NCI-H128 (cell line): ENCODE measurements around the gene ZDHHC17.

ENCODE experiments used
- DNase-seq: peaks from one replicate; lab custom pipeline; 2025; ENCODE audit not compliant: unreplicated experiment; lab: John Stamatoyannopoulos, UW

The ZDHHC17 gene

DNA sequence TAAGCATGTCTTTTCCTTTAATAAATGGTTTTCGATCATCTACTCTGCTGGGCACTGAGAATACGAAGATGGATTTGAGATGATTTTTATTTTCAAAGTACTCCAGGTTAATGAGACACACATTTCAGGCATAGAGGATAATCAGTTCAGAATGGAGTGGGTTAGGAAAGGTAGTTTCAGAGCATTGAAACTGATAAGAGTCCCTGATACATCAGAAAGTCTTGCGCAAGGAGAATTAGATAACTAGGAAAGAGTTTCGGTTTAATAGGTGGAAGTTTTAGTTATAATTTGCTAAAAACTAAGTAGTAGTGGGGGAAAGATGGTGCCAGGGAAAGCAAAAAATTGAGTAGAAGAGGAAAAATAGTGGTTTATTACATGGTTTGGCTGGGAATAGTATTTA, 50.1 kb downstream of the ZDHHC17 start:
- no peak for DNase-seq

GRCh38 chr12:76820888-76821482, 57.1 kb downstream of the ZDHHC17 start:
- no peak for DNase-seq

DNA sequence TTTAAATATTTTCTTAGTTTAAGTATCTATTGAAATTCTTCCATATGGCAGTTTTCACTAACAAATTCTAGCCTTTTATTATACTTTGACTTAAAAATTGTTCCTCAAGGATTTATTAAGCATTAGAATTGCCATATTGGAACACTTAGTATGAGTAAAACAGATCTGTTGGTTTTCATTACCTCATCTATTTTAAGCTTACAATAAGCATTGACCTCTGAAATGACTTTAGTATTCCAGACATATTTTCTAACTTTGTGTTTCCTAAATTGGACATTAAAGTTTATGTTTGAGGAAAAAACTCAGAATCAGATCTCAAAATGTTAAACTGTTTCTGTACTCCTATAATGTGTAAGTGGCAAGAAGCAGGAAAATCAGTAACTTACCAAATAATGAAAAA, 66.5 kb downstream of the ZDHHC17 start:
- DNase-seq: no peak

DNA sequence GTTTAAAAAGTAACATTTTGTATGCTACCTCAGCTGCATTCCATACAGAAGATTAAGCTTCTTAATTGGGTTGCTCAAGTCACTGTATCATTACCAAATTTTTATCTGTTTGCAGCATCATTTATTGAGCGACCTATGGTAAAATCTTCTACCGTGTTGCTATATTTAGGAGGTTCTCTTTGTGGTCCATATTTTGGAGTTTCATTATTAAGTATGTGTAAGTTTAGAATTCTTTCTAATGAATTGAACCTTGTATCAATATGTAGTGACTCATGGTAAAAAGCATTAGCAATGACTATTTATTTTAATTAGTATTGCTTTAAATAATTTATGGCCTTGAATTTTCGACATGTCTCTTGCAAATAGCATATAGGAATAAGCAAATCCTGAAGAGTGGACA, 72.7 kb downstream of the ZDHHC17 start:
- no peak for DNase-seq

GRCh38 chr12:76847260-76847659, 83.3 kb downstream of the ZDHHC17 start:
- no peak for DNase-seq

DNA sequence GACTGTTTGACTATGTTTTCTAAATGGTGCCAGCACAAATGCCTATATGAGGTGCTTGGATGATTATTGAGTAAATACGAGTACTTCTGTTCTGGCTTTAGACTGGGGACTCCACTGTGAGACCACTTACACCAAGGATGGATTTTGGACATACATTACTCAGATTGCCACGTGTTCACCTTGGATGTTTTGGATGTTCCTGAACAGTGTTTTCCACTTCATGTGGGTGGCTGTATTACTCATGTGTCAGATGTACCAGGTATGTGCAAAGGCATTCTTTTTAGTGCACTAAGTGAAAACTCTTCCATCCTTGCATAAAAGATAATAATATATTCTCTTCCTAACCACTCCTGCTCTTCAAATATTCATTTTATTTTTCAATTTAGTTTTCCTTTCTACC, 84.2 kb downstream of the ZDHHC17 start:
- no peak for DNase-seq

GRCh38 chr12:76852106-76852505, 88.2 kb downstream of the ZDHHC17 start:
- DNase-seq: no peak

GRCh38 chr12:76855271-76855670, 91.4 kb downstream of the ZDHHC17 start:
- no peak for DNase-seq

DNA sequence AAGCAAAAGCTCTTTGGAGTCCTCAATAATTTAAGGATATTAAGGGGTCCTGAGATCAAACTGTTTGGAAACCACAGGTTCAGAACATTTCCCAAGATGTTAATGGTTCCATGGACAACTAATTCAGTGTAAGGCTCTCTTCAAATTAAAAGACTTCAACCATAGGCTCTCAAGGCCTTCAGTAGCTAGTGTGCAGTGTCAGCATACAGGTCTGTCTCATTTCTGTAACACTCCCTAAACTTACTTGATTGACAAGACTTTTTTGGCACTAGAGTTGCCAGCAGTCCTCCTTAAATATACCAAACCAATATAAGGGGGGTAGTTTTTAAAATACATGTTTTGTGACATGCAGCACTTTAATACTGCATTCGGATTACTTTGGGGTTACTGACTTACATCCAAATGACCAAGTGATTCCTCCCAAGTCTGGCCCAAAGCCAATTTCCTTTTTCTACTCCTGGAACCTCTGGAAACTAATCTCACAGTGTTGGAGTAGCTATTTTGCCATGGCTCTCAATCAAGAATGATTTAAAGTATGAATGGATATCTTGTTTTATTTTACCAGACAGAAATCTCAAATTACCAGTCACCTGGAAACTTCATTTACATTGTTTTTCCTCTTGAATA, 92.2 kb downstream of the ZDHHC17 start:
- DNase-seq: no peak

GRCh38 chr12:76859611-76860010, 95.7 kb downstream of the ZDHHC17 start:
- DNase-seq: no peak

- no peak for DNase-seq
Measured at GRCh38 chr12:76860256-76860655, 96.3 kb downstream of the ZDHHC17 start.

GRCh38 chr12:76863005-76863670, 99.2 kb downstream of the ZDHHC17 start:
- DNase-seq: no peak

DNA sequence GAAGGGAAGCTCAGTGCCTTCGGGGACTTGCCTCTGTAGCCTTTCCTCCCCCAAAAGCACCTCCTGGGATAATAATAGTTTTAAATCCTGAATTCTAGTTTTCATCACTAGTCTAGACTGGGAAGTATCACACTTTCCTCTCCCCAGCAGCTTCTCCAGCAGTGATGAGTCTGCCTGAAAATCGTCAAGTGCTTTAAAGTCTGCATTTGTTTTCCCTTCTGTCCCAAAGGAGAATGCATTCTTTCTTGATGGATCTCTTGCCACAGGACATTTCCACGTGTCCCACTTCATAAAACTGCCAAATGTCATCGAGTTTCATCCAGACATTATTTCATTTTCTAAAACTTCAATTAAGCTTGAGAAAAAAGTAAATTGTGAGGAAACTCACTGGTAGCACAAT, 99.9 kb downstream of the ZDHHC17 start:
- DNase-seq: no peak

DNA sequence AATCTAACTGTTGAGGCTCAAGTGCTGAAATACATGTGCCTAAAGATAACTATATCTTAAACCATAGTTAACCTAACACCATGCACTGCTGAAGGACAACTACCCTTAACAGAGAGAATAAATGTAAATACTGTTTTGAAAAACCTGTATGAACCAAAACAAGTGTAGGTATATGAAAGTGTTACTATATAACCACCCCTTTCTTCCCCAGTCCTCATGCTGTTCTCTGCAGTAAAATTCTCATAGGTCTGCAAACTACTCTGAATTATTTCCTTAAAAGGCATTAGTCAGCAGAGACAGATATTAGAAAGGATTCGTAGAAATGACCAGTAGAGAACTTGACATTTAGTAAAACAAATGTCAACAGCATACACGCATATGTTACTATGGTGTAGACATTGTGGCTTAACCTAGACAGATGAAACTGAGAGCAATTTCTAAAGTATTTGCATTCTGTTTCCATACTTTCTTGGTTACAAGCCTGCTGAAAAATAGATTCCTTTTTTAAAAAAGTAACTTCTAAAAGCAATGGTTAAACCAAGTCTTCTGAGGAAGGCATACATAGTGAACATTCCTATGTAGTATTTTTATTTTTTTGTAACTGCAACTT, 101.0 kb downstream of the ZDHHC17 start:
- no peak for DNase-seq

- no peak for DNase-seq
Measured at GRCh38 chr12:76866151-76866567, 102.2 kb downstream of the ZDHHC17 start.

DNA sequence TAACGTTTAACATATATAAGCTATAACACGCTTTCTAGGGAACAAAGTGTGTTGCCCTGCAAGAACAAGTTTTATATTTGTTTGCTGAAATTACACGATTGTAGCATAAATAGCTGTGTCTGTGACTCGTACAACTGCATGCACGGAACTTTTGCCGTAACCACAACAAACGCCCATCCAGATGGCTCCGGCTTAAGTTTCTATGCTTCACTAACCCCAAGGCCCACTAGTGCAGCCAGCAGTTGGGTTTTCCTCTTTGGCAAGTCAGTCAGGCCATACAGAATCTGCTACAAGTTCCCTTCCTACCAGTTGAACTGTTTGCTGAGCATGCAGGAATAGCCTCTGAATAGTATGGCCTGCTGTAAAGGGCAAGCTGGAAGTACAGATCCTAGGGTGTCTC, 102.8 kb downstream of the ZDHHC17 start:
- no peak for DNase-seq

- no peak for DNase-seq
Measured at GRCh38 chr12:76871082-76871481, 107.2 kb downstream of the ZDHHC17 start.

DNA sequence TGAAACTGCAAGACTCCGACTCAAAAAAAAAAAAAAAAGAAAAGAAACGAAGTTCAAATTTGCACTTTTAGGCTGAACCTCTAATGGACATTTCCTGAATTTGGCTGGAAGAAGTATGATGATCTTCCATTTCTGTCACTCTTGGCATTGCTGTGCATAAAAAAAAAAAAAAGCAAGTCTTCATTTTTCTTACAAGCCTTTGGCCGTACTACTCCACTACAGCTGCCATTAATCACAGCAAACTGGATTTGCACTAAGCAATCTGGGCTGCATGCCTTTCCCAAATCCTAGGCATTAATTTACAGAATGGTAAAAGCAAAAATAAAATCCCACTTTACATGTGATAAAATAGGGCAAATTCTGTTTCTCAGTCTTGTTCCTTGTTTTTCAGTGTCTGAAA, 107.8 kb downstream of the ZDHHC17 start:
- no peak for DNase-seq

GRCh38 chr12:76872415-76872814, 108.5 kb downstream of the ZDHHC17 start:
- DNase-seq: no peak

- DNase-seq: no peak
Measured at GRCh38 chr12:76874027-76874426, 110.1 kb downstream of the ZDHHC17 start.

DNA sequence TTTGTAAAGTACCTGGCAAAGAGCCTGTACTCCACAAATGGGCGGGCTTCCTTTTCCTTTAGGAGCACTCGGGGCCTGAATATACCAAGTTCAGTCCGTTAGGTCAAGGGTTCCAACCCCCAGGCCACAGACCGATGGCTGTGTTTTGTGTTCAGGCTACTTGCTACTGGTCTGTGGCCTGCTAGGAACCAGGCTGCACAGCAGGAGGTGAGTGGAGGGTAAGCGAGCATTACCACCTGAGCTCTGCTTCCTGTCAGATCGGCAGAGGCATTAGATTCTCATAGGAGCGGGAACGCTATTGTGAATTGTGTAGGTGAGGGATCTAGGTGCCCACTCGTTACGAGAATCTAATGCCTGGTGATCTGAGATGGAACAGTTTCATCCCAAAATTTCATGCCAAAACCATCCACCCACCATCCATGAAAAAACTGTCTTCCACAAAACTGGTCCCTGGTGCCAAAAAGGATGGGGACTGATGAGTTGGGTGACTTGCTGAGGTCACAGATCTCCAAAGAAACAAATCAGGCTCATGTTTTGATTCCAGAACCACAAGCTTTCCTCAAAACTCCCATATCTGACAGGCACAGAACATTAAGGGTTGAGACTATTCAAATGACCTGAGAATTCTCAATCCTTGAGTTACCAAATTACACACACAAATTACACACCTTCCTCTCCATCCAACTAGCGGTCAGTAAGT, 110.7 kb downstream of the ZDHHC17 start:
- no peak for DNase-seq
